H4 (cell line): ENCODE measurements around the gene BIRC5. TPM values are rescaled to one million over a fixed set of nuclear protein-coding genes. Genes with fewer than 3 reads are reported as not detected.
A peak's percentile ranks its signal among the peaks of the same experiment; 100 is the strongest.

Experiments
- DNase-seq: peaks from one replicate; pipeline ENCODE4 v3.0.0-alpha.2; 2015; ENCODE audit warnings: low spot score
- total RNA-seq: library from RNA; depleted of rRNA; stranded (reverse); fragments of >200 nt; shearing (Covaris generic); gene quantifications from 2 replicates; pipeline ENCODE4 v1.2.3, GENCODE V29; 2014

Gene BIRC5
- total RNA-seq, 1 experiment from 2014 or later = 157 TPM

DNA sequence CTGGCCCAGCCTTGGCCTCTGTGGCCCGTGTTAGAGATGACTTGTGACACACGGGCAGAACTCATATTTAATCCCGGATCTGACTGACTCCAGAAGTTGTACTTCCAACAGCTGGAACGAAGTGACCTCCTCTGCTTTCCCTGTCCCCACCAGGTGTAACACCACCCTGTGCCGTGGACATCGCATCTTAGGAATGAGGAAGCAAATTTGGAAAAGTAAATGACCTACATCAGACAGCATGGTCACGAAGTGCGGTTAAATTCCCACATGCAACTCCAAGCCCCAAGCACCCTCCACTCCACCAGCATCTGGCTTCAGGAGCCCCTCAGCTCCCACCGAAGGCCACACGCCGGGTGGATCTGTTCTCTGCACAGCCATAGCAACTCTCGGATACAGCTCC, 30.1 kb upstream of the BIRC5 start:
- no peak for DNase-seq

DNA sequence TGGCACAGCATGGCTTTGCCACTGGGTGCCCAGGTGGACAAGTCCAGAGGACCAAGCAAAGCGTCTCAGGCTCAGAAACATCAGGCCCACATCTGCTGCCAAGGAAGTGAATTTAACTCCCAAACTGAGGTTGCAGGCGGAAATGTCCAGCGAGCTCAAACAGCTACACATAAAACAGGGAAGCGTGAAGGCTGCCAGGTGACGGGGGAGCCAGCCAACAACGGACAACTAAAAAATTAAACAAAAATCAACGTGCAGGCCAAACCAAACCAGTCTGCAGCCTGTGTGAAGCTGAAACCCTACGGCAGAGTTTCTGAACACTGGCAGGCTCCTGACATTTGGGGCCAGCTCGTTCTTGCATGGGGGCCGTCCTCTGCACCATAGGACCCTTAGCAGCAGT, 29.7 kb upstream of the BIRC5 start:
- DNase-seq = no peak

DNA sequence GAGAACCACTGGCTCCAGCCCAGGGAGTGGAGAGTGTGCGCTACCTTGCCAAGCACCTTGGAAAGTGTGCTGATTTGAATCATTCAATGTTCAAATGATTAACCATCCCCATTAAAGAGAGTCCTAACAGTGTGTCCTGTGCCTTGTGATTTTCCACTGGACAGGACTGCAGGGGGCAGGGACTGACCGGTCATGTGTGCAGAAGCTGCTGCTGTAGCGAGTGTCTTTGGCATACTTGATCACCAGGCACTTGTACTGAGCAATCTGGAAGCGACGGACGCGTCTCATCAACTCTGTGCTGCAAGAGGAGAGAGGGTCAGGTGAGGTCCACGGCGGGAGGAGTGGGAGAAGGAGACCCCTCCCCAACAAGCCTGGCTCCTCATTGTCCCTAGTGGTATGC, 29.2 kb upstream of the BIRC5 start:
- no peak for DNase-seq

DNA sequence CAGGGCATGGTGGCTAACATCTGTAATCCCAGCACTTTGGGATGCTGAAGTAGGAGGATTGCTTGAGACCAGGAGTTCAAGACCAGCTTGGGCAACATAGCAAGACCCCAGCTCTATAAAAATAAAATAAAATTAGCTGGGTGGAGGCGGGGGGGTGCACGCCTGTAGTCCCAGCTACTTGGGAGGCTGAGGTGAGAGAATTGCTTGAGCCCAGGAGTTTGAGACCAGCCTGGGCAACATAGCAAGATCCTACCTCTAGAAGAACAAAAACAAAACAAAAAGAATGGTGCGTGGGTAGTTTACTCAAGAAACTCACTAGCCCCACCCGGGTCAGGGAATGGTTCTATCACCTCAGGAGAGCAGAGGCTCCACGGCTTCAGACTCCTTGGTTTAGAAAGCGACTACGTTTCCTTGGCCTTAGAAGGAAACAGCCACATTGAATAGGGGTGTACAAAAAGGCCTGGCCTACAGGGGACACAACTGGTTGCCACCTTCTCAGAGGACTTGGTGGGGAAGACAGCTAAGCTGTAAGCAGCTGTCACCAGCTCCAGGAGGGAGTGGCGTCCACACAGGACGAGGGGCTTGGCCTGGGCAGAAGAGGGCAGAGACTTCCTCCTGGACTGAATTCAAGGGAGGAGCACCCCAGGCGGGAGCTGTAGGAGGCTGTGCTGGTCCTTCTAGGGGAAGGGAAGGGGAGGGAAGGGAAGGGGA, 27.9 kb upstream of the BIRC5 start:
- peak; percentile 68 for DNase-seq

DNA sequence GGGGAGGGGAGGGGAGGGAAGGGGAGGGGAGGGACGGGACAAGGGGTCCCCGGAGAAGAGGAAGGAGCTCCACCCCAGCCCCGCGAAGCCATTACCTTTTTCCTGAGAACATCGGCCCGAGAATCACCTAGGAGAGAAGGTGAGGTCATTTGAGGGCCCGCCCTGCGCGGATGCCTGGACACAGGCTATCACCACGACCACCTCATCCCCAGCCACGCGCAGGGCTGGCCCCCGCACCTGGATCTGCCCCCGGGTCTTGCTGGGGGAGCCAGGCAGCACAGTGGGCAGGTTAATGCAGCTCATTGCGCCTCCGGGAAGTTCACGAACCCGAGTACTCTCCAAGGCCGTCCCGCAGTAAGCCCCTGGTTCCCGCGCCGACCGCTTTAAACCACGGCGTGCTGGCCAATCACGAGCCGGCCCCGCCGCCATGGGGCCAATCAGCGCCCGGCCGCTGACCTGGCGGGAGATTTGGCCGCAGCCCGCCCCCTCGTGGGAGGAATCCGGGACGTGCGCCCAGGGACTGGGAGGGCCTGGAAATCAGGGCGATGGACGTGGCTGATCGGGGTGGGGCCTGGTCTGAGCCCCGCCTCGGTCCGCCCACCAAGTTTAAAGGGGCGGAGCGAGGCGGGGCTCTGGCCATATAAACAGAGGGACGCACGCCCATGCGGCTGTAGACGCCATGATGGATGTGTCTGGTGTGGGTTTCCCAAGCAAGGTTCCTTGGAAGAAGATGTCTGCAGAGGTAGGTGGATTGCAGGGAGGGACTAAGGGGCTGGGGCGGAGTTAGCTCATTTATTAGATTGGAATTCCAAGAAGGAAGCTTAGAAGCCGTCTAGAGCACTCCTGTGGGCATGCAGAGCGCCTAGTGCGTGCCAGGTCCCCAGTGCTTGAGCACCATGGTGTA, 27.1 kb upstream of the BIRC5 start, which contains the start of the genes AFMID and TK1:
Gene AFMID (plus strand): TSS at position 671 of the 904 bp plus-strand sequence. CDS start 9 bp downstream, at position 680.
Gene TK1 (minus strand): TSS at position 361 of the 904 bp plus-strand sequence. CDS start 58 bp downstream, at position 303.
- DNase-seq = peak; percentile 94

DNA sequence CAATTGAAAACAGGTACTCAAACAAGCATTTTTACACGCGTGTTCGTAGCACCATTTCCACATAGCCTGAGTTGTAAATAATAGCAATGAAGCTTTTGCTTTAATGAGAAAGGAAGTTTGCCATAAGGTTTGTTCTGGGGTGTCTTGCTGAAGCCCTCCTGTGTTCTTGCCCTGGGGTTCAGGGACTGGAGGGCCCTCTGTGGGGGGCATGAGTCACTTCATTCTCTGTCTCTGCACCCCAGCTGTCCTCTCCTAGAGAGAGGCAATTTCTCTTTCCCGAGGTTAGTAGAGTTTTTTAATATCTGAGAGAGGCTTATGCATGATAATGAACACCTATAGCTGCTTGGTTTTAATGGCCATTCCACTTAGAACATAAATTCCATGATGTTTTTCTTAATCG, 17.3 kb upstream of the BIRC5 start:
- DNase-seq = no peak

DNA sequence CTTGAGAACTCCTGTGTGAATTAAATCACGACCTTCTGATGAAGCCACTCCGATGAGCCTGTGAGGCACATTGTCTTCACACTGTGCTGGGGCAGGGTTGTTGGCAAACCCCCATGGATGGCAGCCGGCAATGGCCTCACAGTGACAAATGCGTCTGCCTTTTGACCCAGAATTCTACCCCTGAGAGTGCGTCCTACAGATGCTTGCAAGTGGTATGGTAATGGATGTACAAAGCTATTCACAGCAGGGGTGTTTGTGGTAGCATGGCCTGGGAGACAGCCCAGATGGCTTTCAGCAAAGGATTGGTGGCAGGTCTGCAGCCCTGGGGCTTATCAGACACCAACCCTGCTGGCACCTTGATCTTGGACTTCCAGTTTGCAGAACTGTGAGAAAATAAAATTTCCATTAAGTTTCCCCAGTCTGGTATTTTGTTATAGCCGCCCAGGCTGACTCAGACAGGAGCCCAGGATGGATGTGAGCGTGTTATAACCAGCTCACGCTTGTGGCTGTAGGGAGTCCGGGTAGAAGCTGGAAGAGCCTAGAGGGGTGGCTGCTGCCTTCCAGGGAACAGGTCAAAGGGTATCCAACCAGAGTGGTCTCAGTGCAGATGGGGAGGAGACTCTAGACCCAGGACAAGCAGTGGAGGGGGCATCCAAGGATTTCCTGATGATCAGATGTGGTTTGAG, 16.8 kb upstream of the BIRC5 start:
- no peak for DNase-seq

DNA sequence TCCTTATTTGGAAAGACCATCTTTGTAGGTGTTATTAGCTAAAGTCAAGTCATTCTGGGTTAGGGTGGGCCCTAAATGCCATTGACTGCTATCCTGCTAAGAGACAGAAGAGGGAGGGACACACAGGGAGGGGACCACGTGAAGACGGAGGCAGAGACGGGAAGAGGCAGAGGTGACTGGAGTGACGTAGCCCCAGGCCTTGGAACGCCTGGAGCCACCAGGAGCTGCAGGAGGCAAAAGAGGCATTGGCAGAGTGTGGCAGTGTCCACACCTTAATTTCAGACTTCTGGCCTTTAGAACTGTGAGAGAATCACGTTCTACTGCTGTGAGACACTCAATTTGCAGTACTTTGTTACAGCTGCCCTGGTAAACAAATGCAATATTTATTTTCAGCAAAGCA, 13.6 kb upstream of the BIRC5 start:
- no peak for DNase-seq

DNA sequence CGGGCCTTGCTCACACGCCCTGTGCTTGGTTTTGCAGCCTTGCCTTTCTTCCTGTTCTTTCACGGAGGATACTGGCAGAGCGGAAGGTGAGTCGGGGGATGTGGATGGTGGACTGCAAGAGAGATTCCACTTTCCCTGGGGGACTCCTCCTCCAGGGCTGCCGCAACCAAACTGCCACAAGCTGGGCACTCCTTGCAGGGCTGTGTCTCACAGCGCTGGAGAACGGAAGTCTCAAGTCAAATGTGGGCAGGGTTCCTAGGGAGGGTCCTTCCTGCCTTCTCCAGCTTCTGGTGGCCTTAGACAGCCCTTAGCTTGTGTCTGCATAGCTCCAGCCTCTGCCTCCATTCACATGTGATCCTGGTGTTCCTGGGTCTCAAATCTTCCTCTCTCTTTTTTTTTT, 11.4 kb upstream of the BIRC5 start:
- no peak for DNase-seq

DNA sequence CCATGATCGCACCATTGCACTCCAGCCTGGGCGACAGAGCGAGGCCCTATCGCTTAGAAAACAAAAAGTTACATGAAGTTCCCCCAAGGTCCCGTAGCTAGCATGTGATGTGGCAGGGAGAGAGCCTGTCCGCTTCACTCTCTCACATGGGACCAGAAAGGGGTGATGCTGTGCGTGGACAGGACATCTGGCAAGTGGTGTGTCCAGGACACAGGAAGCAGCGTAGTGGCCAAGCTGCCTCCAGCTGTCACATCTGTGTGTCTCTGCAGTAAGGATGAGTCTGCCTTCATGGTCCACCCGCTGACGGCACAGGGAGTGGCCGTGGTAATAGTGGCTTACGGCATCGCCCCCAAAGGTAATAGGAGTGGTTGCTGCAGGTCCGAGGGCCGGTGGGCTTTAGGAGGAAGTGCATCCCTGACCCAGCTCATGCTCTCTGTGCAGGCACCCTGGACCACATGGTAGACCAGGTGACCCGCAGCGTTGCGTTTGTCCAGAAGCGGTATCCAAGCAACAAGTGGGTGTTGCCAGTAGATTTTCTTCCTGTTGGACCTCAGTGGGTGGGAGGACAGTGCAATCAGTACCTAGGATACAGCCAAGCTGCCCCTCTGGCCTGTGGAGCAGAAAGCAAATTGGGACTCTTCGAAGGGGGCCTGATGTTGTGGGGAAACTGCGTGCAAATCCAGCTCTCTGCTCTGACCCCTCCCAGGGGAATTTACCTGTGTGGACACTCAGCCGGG, 9.5 kb upstream of the BIRC5 start:
- no peak for DNase-seq

DNA sequence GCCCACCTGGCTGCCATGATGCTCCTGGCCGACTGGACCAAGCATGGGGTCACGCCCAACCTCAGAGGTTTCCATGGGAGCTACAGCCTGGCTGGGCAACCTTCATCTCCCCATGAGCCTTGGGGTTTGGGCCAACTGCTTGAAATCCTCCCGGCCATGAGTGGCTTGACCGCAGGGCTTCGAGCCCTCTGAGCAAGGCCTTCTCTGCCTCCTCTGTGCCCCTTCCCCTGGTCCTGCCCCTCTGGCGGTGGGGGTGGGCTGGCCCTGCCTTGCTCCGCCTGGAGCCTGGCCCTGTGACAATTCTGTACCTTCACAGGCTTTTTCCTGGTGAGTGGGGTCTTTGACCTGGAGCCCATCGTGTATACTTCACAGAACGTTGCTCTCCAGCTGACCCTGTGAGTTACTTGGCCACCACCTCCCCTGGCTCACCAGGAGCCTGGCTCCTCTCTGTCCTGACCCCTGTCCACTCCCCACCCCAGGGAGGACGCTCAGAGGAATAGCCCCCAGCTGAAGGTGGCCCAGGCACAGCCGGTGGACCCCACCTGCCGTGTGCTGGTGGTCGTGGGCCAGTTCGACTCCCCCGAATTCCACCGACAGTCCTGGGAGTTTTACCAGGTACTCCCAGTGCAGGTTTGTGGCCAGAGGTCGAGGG, 8.8 kb upstream of the BIRC5 start:
- DNase-seq = no peak

DNA sequence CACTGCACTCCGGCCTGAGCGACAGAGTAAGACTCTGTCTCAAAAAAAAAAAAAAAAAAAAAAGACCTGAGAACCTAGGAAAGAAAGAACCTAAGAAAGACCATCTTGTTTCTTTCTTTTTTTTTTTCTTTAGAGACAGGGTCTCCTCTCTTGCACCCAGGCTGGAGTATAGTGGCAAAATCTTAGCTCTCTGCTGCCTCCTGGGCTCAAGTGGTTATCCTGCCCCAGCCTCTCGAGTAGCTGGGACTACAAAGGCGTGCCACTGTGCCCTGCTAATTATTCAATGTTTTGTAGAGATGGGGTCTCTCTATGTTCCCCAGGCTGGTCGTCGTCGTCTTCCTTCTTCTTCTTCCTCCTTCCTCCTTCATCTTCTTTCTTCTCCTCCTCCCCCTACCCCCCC, 7.8 kb upstream of the BIRC5 start:
- no peak for DNase-seq

DNA sequence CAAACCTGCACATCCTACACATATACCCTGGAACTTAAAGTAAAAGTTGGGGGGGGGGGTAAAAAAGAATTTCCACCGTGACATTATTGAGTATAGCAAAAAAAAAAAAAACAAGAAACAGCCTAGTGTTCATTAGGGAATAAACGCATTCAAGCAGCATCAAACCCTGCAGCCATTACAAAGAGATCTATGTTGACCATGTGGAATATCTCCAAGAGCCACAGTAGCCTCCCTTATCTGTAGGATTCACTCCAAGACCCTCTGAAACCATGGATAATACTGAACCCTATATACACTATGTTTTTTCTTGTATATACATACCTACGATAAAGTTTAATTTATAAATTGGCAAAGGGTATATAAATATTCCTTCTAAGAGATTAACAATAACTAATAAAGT, 5.6 kb upstream of the BIRC5 start:
- DNase-seq = no peak

DNA sequence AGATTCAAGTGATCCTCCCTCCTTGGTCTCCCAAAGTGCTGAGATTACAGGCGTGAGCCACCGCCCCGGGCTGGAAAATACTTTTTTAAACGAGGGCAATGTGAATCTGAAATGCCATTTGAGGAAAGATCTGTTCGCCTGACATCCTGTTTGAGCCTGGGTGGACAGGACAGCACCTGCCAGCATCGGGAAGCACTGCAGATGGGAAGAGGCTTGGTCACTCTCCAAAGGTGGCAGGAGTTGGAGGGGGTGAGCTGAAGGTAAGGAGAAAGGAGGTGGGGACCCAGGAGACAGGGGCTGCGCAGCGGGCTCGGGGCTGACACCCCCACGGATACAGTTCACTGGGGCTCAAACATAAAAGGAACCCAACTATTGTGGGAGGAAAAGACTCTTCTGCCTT, 3.9 kb upstream of the BIRC5 start:
- DNase-seq = no peak

DNA sequence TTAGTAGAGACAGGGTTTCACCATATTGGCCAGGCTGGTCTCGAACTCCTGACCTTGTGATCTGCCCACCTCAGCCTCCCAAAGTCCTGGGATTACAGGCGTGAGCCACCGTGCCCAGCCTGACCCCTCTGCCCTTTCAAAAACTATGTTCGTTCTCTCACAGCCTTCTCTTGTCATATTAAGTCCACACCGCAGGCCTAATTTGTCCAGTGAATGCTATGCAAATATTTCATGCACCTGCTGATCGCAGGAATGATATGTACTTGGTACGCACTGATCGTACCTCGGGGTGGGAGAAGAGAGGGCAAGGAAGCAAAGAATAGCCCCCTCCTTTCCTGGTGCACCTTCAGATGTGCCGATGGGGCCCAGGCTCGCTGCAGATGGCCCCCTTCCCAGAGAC, 3.0 kb upstream of the BIRC5 start:
- DNase-seq = no peak

DNA sequence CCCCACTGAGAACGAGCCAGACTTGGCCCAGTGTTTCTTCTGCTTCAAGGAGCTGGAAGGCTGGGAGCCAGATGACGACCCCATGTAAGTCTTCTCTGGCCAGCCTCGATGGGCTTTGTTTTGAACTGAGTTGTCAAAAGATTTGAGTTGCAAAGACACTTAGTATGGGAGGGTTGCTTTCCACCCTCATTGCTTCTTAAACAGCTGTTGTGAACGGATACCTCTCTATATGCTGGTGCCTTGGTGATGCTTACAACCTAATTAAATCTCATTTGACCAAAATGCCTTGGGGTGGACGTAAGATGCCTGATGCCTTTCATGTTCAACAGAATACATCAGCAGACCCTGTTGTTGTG, 631 bp downstream of the BIRC5 start:
- no peak for DNase-seq

DNA sequence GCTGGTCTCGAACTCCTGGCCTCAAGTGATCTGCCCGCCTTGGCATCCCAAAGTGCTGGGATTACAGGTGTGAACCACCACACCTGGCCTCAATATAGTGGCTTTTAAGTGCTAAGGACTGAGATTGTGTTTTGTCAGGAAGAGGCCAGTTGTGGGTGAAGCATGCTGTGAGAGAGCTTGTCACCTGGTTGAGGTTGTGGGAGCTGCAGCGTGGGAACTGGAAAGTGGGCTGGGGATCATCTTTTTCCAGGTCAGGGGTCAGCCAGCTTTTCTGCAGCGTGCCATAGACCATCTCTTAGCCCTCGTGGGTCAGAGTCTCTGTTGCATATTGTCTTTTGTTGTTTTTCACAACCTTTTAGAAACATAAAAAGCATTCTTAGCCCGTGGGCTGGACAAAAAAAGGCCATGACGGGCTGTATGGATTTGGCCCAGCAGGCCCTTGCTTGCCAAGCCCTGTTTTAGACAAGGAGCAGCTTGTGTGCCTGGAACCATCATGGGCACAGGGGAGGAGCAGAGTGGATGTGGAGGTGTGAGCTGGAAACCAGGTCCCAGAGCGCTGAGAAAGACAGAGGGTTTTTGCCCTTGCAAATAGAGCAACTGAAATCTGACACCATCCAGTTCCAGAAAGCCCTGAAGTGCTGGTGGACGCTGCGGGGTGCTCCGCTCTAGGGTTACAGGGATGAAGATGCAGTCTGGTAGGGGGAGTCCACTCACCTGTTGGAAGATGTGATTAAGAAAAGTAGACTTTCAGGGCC, 5.5 kb downstream of the BIRC5 start:
- no peak for DNase-seq

DNA sequence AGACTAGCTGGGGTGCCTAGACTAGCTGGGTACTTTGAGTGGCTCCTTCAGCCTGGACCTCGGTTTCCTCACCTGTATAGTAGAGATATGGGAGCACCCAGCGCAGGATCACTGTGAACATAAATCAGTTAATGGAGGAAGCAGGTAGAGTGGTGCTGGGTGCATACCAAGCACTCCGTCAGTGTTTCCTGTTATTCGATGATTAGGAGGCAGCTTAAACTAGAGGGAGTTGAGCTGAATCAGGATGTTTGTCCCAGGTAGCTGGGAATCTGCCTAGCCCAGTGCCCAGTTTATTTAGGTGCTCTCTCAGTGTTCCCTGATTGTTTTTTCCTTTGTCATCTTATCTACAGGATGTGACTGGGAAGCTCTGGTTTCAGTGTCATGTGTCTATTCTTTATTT, 9.0 kb downstream of the BIRC5 start:
- DNase-seq = no peak

DNA sequence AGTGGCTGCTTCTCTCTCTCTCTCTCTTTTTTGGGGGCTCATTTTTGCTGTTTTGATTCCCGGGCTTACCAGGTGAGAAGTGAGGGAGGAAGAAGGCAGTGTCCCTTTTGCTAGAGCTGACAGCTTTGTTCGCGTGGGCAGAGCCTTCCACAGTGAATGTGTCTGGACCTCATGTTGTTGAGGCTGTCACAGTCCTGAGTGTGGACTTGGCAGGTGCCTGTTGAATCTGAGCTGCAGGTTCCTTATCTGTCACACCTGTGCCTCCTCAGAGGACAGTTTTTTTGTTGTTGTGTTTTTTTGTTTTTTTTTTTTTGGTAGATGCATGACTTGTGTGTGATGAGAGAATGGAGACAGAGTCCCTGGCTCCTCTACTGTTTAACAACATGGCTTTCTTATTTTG, 9.7 kb downstream of the BIRC5 start:
- no peak for DNase-seq

DNA sequence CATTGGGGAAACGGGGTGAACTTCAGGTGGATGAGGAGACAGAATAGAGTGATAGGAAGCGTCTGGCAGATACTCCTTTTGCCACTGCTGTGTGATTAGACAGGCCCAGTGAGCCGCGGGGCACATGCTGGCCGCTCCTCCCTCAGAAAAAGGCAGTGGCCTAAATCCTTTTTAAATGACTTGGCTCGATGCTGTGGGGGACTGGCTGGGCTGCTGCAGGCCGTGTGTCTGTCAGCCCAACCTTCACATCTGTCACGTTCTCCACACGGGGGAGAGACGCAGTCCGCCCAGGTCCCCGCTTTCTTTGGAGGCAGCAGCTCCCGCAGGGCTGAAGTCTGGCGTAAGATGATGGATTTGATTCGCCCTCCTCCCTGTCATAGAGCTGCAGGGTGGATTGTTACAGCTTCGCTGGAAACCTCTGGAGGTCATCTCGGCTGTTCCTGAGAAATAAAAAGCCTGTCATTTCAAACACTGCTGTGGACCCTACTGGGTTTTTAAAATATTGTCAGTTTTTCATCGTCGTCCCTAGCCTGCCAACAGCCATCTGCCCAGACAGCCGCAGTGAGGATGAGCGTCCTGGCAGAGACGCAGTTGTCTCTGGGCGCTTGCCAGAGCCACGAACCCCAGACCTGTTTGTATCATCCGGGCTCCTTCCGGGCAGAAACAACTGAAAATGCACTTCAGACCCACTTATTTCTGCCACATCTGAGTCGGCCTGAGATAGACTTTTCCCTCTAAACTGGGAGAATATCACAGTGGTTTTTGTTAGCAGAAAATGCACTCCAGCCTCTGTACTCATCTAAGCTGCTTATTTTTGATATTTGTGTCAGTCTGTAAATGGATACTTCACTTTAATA, 10.4 kb downstream of the BIRC5 start:
- DNase-seq = no peak
